ENCODE results near the gene FGD5. TPM values are rescaled to one million over a fixed set of nuclear protein-coding genes. Genes with fewer than 3 reads are reported as not detected.

Gene FGD5
- polyA plus RNA-seq, 1 donor (not counting 4 experiments of a cell fraction or from before 2014, with no cell fraction given) = not detected

DNA sequence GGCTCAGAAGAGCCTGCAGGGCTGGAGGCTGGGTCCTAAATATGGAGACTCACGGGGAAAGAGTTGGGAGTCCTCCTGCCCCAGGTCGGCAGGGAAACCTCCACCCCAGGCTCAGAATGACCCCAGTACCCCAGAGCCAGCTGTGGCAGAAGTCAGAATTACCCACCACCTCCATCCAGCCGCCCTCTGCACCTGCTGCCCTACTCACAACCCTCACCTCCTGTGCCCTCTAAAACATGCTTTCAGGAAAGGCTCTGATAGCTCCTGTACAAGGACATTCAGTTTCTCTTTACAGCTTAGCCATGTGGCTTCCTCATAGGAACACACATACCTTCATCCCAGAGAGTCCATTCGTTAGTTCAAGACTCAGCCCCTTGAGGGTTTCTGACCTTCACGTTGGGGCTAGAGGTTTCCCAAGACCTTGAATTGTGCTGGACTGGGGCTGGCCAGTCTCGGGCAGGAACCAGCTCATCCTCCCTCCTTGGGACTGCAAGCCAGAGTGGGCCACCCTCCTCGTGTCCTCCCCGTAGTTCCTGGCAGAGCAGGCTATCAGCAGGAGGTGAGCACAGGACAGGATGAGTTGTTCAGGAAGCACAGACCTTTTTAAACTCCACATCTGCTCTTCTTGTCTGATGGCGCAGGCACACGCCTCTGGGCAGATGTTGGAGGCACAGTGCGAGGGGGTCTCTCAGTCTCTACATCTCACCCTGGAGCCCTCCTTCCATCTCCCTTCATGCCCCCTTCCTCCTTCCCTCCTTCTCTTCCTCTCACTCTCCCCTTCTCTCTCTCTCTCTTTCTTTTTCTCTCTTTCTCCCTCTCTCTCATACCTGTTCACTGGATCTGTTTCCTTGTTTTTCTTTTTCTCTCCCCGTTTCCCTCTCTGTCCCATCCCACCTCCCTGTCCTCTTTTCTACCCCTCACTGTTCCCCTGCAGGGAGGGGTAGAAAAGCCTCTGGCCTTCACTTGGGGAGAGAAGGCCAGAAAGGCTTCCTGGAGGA is 72.7 kb downstream of the FGD5 start:
- H3K27me3 ChIP-seq (ENCODE audit: control insufficient read depth, extremely low read depth, insufficient read depth, low read length) = peaks cover 18% of the 10 kb centered on the region
- dilution Hi-C loops (cut with MboI; ENCODE audit: extremely low pct_ligation_motif_present, low sequenced_read_pairs) = no loop called here
- FAIRE-seq = no peak

DNA sequence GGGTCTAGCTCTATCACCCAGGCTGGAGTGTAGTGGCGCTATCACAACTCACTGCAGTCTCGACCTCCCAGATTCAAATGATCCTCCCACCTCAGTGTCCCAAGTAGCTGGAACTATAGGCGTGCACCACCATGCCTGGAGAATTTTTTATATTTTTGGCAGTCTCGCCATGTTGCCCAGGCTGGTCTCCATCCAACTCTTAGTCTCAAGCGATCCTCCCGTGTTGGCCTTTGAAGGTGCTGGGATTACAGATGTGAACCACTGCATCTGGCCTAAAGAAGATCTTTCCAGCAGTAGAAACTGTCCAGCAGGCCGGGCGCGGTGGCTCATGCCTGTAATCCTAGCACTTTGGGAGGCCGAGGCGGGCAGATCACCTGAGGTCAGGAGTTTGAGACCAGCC is 73.5 kb downstream of the FGD5 start:
- Histone ChIP-seq H2AFZ (ENCODE audit: control insufficient read depth, low read length) (no peak overlapping the region), H3K4me2 (ENCODE audit: control insufficient read depth, extremely low read depth, insufficient read depth, low read depth, low read length) (no peak overlapping the region), H3K9ac (ENCODE audit: control insufficient read depth, extremely low read depth, insufficient read depth, low read length) (no peak overlapping the region), H3K4me1 (ENCODE audit: control insufficient read depth, extremely low read depth, insufficient read depth, low read length) (no peaks in the 10 kb centered on the region), H3K4me3 (ENCODE audit: control insufficient read depth in 2 of 3, extremely low read depth in 1 of 3, insufficient read depth in 2 of 3, low read depth in 1 of 3, low read length in 3 of 3) (no peak overlapping the region), H4K20me1 (ENCODE audit: control insufficient read depth, extremely low read depth, insufficient read depth, low read length) (no peaks in the 10 kb centered on the region), H3K9me1 (ENCODE audit: control insufficient read depth, extremely low read depth, insufficient read depth, low read length) (no peaks in the 10 kb centered on the region), H3K79me2 (ENCODE audit: control insufficient read depth, insufficient read depth, low read length) (no peaks in the 10 kb centered on the region), H3K36me3 (ENCODE audit: control insufficient read depth in 2 of 2, extremely low read depth in 1 of 2, insufficient read depth in 2 of 2, low read length in 2 of 2) (no peaks in the 10 kb centered on the region), H3K27ac (ENCODE audit: control insufficient read depth, insufficient read depth, low read length) (no peak overlapping the region), H3K9me3 (ENCODE audit: control insufficient read depth, low read depth, low read length) (no peaks in the 10 kb centered on the region), H3K27me3 (ENCODE audit: control insufficient read depth, extremely low read depth, insufficient read depth, low read length) (peaks cover 14% of the 10 kb centered on the region)
- DNase-seq (ENCODE audit: low read depth, low spot score) = no peak
- no peak for TF ChIP-seq EZH2 (IDR thresholded peaks at IDR 0.05; ENCODE audit: low read length)
- TF ChIP-seq, protein P1, sequence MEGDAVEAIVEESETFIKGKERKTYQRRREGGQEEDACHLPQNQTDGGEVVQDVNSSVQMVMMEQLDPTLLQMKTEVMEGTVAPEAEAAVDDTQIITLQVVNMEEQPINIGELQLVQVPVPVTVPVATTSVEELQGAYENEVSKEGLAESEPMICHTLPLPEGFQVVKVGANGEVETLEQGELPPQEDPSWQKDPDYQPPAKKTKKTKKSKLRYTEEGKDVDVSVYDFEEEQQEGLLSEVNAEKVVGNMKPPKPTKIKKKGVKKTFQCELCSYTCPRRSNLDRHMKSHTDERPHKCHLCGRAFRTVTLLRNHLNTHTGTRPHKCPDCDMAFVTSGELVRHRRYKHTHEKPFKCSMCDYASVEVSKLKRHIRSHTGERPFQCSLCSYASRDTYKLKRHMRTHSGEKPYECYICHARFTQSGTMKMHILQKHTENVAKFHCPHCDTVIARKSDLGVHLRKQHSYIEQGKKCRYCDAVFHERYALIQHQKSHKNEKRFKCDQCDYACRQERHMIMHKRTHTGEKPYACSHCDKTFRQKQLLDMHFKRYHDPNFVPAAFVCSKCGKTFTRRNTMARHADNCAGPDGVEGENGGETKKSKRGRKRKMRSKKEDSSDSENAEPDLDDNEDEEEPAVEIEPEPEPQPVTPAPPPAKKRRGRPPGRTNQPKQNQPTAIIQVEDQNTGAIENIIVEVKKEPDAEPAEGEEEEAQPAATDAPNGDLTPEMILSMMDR (optimal IDR thresholded peaks at IDR 0.05 in 1 of 3, IDR thresholded peaks at IDR 0.05 in 1 of 3, conservative IDR thresholded peaks at IDR 0.05 in 1 of 3; ENCODE audit: extremely low read depth in 1 of 3, insufficient read depth in 2 of 3, low read length in 3 of 3) = no peak
- no peak for FAIRE-seq
- dilution Hi-C loops (cut with MboI; ENCODE audit: extremely low pct_ligation_motif_present, low sequenced_read_pairs) = no loop called here

More for the DNA sequence above, 72.7 kb downstream of the FGD5 start:
- Histone ChIP-seq H3K27ac (ENCODE audit: control insufficient read depth, insufficient read depth, low read length) (no peak overlapping the region), H3K4me3 (ENCODE audit: control insufficient read depth in 2 of 3, extremely low read depth in 1 of 3, insufficient read depth in 2 of 3, low read depth in 1 of 3, low read length in 3 of 3) (no peak overlapping the region), H3K79me2 (ENCODE audit: control insufficient read depth, insufficient read depth, low read length) (no peaks in the 10 kb centered on the region), H3K9ac (ENCODE audit: control insufficient read depth, extremely low read depth, insufficient read depth, low read length) (no peak overlapping the region), H3K4me1 (ENCODE audit: control insufficient read depth, extremely low read depth, insufficient read depth, low read length) (no peaks in the 10 kb centered on the region), H3K9me1 (ENCODE audit: control insufficient read depth, extremely low read depth, insufficient read depth, low read length) (no peaks in the 10 kb centered on the region), H3K9me3 (ENCODE audit: control insufficient read depth, low read depth, low read length) (no peaks in the 10 kb centered on the region), H4K20me1 (ENCODE audit: control insufficient read depth, extremely low read depth, insufficient read depth, low read length) (no peaks in the 10 kb centered on the region), H2AFZ (ENCODE audit: control insufficient read depth, low read length) (no peak overlapping the region), H3K4me2 (ENCODE audit: control insufficient read depth, extremely low read depth, insufficient read depth, low read depth, low read length) (no peak overlapping the region), H3K36me3 (ENCODE audit: control insufficient read depth in 2 of 2, extremely low read depth in 1 of 2, insufficient read depth in 2 of 2, low read length in 2 of 2) (no peaks in the 10 kb centered on the region)
- no peak for TF ChIP-seq EZH2 (IDR thresholded peaks at IDR 0.05; ENCODE audit: low read length)
- TF ChIP-seq, protein P1 (optimal IDR thresholded peaks at IDR 0.05 in 1 of 3, IDR thresholded peaks at IDR 0.05 in 1 of 3, conservative IDR thresholded peaks at IDR 0.05 in 1 of 3; ENCODE audit: extremely low read depth in 1 of 3, insufficient read depth in 2 of 3, low read length in 3 of 3) = no peak
- DNase-seq (ENCODE audit: low read depth, low spot score) = no peak

Measured in keratinocyte (primary cell).